GM19043 (cell line): ENCODE results near the gene ACTL6A.
"Not testable (repeated sequence)": the region's sequence is repeated elsewhere in the genome, so short reads cannot be mapped to it uniquely, and the experiment has no call there.

Experiments
- ATAC-seq: cut with Tn5 transposase; IDR thresholded peaks from one replicate; pipeline ENCODE4 v1.9.1; 2021; ENCODE audit warnings: low read depth; ENCODE audit not compliant: unreplicated experiment

ACTL6A gene

GRCh38 chr3:179562591-179563270, at the start of gene ACTL6A:
TSS of gene ACTL6A (plus strand) at chr3:179562926. CDS start at chr3:179563093, 167 bp downstream.
- ATAC-seq, result peak; percentile 92

- ATAC-seq, result no peak
These were observed 48.9 kb upstream of the ACTL6A start for GRCh38 chr3:179513862-179514261.

- not testable (repeated sequence) for ATAC-seq
These were observed 46.1 kb upstream of the ACTL6A start for GRCh38 chr3:179516461-179517251.

DNA sequence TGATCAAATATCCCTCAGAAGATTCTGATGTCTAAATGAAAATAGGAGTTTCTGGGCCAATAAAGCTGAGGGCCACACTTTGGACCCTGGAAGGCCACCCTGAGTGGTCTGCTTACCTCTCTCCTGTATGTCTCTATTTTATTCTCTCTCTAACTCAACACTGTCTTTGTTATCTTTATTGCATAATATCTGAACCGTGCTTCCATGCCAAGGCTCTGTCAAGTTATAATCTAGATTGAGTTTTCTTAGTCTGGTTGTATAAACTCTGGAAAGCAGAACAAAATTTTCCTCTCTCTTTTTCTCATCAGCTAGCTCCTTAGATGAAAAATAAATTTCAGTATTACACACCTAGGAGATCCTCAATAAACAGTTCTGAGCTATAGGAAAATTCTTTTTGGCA, 36.2 kb upstream of the ACTL6A start:
- ATAC-seq, result no peak

- no peak for ATAC-seq
These were observed 35.7 kb upstream of the ACTL6A start for GRCh38 chr3:179526989-179527391.

- ATAC-seq, result no peak
These were observed 34.0 kb upstream of the ACTL6A start for GRCh38 chr3:179528772-179529171.

- ATAC-seq, result no peak
These were observed 31.1 kb upstream of the ACTL6A start for GRCh38 chr3:179531576-179531975.

DNA sequence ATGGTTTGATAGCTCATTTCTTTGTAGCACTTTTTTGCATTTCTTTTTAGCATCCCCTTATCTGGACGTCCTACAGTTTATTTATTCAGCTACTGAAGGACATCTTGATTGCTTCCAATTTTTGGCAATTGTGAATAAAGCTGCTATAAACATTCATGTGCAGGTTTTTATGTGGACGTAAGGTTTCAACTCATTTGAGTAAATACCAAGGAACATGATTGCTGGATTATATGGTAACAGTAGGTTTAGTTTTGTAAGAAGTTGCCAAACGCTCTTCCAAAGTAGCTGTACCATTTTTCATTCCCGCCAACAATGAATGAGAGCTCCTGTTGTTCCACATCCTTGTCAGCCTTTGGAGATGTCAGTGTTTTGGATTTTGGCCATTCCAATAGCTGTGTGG, 29.5 kb upstream of the ACTL6A start:
- ATAC-seq, result no peak

- no peak for ATAC-seq
These were observed 26.5 kb upstream of the ACTL6A start for GRCh38 chr3:179536256-179536655.

GRCh38 chr3:179541094-179541493, 21.6 kb upstream of the ACTL6A start:
- ATAC-seq, result no peak

- ATAC-seq, result no peak
These were observed 21.1 kb upstream of the ACTL6A start for GRCh38 chr3:179541596-179541995.

GRCh38 chr3:179542375-179542774, 20.4 kb upstream of the ACTL6A start:
- ATAC-seq, result no peak

- ATAC-seq, result no peak
These were observed 17.6 kb upstream of the ACTL6A start for GRCh38 chr3:179544981-179545645.

DNA sequence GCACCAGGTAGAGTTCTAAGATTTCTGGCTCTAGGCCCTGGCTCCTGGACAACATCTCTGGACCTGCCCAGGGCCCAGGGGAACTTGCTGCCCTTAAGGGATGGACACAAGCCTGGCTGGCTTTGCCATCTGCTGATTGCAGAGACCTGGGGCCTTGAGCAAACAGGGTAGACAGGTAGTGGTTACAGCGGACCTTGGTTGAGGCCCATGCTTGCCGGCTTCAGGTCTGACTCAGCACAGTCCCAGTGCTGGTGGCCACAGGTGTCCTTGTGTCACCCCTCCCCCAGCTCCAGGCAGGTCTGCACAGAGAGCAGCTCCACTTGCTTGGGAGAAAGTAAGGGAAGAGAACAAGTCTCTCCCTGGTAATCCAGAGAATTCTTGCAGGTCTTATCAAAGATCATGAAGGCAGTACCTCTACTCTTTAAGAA, 15.9 kb upstream of the ACTL6A start:
- ATAC-seq, result no peak

- ATAC-seq, result no peak
These were observed 11.2 kb upstream of the ACTL6A start for GRCh38 chr3:179551349-179552105.

- no peak for ATAC-seq
These were observed 3.9 kb upstream of the ACTL6A start for GRCh38 chr3:179558742-179559364.

DNA sequence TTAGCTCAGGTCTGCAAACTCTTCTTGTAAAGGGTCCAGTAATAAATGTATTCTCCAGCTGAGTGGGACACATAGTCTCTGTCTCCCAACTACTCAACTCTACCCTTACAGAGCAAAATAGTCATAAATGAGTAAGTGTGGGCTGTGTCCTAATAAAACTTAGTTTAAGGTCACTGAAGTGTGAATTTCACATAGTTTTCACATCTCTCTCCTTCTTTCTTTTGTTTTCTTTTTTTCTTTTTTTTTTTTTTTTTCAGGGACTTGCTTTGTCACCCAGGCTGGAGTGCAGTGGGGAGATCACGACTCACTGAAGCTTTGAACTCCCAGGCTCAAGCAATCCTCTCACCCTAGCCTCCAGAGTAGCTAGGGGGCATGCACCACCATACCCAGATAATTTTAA, 1.9 kb upstream of the ACTL6A start:
- no peak for ATAC-seq

DNA sequence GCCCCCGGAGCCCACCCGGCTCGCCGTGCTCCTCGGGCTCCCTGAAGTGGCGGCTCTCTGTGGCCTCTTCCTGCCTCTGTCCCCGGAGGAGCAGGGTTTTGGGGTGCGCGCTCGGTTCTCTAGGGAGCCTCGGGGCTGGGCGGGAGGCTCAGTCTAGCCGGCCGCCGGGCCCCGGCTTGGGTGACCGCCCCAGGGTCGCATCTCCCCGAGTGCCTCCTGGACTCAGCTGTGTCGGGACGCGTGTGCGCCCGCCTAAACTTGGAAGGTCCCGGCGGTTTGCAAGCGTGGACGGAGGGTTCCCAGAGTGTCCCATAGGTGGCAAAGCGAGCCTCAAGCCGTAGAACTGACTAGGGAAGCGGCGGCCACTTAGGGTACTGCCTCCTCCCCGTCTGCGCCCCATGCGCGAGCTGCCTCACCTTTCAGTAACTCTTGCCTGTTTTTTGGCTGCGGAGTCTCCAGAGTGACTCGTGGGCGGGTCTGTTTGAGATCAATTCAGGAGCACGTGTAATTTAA, 601 bp downstream of the ACTL6A start:
- ATAC-seq, result peak; percentile 43

GRCh38 chr3:179565496-179565895, 2.8 kb downstream of the ACTL6A start:
- ATAC-seq, result no peak

- no peak for ATAC-seq
These were observed 18.3 kb downstream of the ACTL6A start for GRCh38 chr3:179580992-179581391.
